DMS 273 (cell line): Measurements from ENCODE around the gene ZFYVE9.

Source experiments
- DNase-seq: peaks from one replicate; lab custom pipeline; 2025; ENCODE audit not compliant: unreplicated experiment; lab: John Stamatoyannopoulos, UW

The ZFYVE9 gene

GRCh38 chr1:52238474-52238873 is 96.6 kb downstream of the ZFYVE9 start:
- no peak for DNase-seq

- no peak for DNase-seq
Measured at GRCh38 chr1:52238887-52239707, 97.2 kb downstream of the ZFYVE9 start.

GRCh38 chr1:52239708-52240001 is 97.8 kb downstream of the ZFYVE9 start:
- no peak for DNase-seq

GRCh38 chr1:52240592-52241210 is 98.8 kb downstream of the ZFYVE9 start:
- no peak for DNase-seq

GRCh38 chr1:52243221-52243987 is 101.5 kb downstream of the ZFYVE9 start:
- no peak for DNase-seq

GRCh38 chr1:52249831-52250230 is 107.9 kb downstream of the ZFYVE9 start:
- no peak for DNase-seq

GRCh38 chr1:52253421-52253820 is 111.5 kb downstream of the ZFYVE9 start:
- DNase-seq, result peak; percentile 5

- DNase-seq, result no peak
Measured at GRCh38 chr1:52259886-52260285, 118.0 kb downstream of the ZFYVE9 start.

- no peak for DNase-seq
Measured at GRCh38 chr1:52263153-52263910, 121.4 kb downstream of the ZFYVE9 start.

GRCh38 chr1:52264530-52265115 is 122.7 kb downstream of the ZFYVE9 start:
- DNase-seq, result no peak

GRCh38 chr1:52266507-52266906 is 124.6 kb downstream of the ZFYVE9 start:
- DNase-seq, result no peak

- no peak for DNase-seq
Measured at GRCh38 chr1:52268372-52268771, 126.5 kb downstream of the ZFYVE9 start.

- no peak for DNase-seq
Measured at GRCh38 chr1:52281518-52281917, 139.6 kb downstream of the ZFYVE9 start.

GRCh38 chr1:52288286-52288685 is 146.4 kb downstream of the ZFYVE9 start:
- no peak for DNase-seq

GRCh38 chr1:52294580-52294979 is 152.7 kb downstream of the ZFYVE9 start:
- DNase-seq, result no peak

- peak; percentile 67 for DNase-seq
Measured at GRCh38 chr1:52296345-52296744, 154.5 kb downstream of the ZFYVE9 start.

- DNase-seq, result no peak
Measured at GRCh38 chr1:52305417-52306226, 163.7 kb downstream of the ZFYVE9 start.

- no peak for DNase-seq
Measured at GRCh38 chr1:52306227-52307006, 164.5 kb downstream of the ZFYVE9 start.

GRCh38 chr1:52321061-52321460 is 179.2 kb downstream of the ZFYVE9 start:
- DNase-seq, result no peak
